ENCODE data around the gene MYOG. TPM values are rescaled to one million over a fixed set of nuclear protein-coding genes. Genes with fewer than 3 reads are reported as not detected.

Gene MYOG
- total RNA-seq, 1 donor from 2014 or later, result not detected

GRCh38 chr1:203099805-203100515, 14.1 kb upstream of the MYOG start:
- Histone ChIP-seq H3K36me3 (ENCODE audit: control insufficient read depth, insufficient read depth, low read length) (no peaks in the 10 kb centered on the region), H3K27me3 (ENCODE audit: control insufficient read depth, insufficient read depth, low read length) (no peaks in the 10 kb centered on the region), H3K4me3 (ENCODE audit: low read depth, low read length) (no peak overlapping the region)
- no peak for DNase-seq (ENCODE audit: low read depth)
- TF ChIP-seq CTCF (IDR thresholded peaks at IDR 0.05; ENCODE audit: insufficient read depth, low read length, poor library complexity, severe bottlenecking), result no peak

DNA sequence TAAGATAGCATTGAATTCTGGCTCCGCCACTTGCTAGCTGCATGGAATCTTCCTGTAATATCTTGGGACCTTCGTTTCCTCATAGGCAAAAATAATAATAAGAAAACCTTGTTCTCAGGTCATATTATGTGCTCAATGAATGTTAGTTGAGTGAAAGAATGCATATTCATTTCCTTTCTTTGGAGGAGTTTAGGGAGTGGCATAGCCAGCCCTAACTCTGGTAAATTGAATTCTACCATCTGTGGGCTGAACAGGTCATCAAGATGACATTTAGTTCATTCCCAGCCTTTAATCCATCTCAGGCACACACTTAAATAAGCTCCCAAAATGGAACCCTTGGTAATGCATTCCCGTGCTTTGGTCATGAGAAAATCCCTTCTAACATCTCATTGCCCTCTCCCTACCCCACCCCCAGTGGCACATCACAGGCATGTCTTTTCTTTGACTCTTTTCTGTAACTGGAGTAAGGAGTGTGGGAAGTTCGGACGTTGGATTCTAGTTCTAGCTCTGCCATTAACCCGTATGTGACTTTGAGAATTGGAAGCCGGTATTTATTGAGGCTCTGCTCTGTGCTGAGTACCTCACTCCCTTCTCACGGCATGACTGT, 13.2 kb upstream of the MYOG start:
- Histone ChIP-seq H3K36me3 (ENCODE audit: control insufficient read depth, insufficient read depth, low read length) (no peaks in the 10 kb centered on the region), H3K4me3 (ENCODE audit: low read depth, low read length) (no peak overlapping the region), H3K27me3 (ENCODE audit: control insufficient read depth, insufficient read depth, low read length) (no peaks in the 10 kb centered on the region)
- TF ChIP-seq CTCF (IDR thresholded peaks at IDR 0.05; ENCODE audit: insufficient read depth, low read length, poor library complexity, severe bottlenecking), result no peak
- no peak for DNase-seq (ENCODE audit: low read depth)

- Histone ChIP-seq H3K4me3 (ENCODE audit: low read depth, low read length) (no peak overlapping the region), H3K27me3 (ENCODE audit: control insufficient read depth, insufficient read depth, low read length) (no peaks in the 10 kb centered on the region), H3K36me3 (ENCODE audit: control insufficient read depth, insufficient read depth, low read length) (no peaks in the 10 kb centered on the region)
- no peak for TF ChIP-seq CTCF (IDR thresholded peaks at IDR 0.05; ENCODE audit: insufficient read depth, low read length, poor library complexity, severe bottlenecking)
- DNase-seq (ENCODE audit: low read depth), result no peak
These were observed 12.6 kb upstream of the MYOG start for GRCh38 chr1:203098445-203098844.

GRCh38 chr1:203097001-203097400, 11.2 kb upstream of the MYOG start:
- Histone ChIP-seq H3K4me3 (ENCODE audit: low read depth, low read length) (no peak overlapping the region), H3K27me3 (ENCODE audit: control insufficient read depth, insufficient read depth, low read length) (no peaks in the 10 kb centered on the region), H3K36me3 (ENCODE audit: control insufficient read depth, insufficient read depth, low read length) (no peaks in the 10 kb centered on the region)
- no peak for TF ChIP-seq CTCF (IDR thresholded peaks at IDR 0.05; ENCODE audit: insufficient read depth, low read length, poor library complexity, severe bottlenecking)
- no peak for DNase-seq (ENCODE audit: low read depth)

DNA sequence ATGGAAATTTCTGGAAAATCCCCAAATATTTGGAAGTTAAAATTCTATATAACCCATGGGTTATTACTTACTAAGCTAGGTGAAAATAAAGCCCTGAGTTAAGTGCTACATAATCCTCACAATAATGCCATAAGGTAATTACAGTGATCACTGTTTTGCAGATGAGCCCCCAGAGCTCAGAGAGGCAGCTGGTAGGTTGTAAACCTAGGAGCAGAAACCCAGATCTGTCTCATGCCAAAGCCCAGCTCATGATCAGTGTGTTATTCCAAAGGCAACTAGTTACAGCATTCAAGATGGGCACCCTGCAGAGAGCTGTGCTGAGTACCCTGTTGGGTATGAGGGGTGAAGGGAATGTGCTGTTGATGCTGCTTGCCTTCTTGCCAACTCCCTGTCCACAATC, 10.8 kb upstream of the MYOG start:
- no peak for DNase-seq (ENCODE audit: low read depth)
- TF ChIP-seq CTCF (IDR thresholded peaks at IDR 0.05; ENCODE audit: insufficient read depth, low read length, poor library complexity, severe bottlenecking), result no peak
- no peaks in the 10 kb centered on the region for H3K36me3 ChIP-seq (ENCODE audit: control insufficient read depth, insufficient read depth, low read length)
- no peaks in the 10 kb centered on the region for H3K27me3 ChIP-seq (ENCODE audit: control insufficient read depth, insufficient read depth, low read length)
- no peak overlapping the region for H3K4me3 ChIP-seq (ENCODE audit: low read depth, low read length)

All from kidney epithelial cell (primary cell).